ENCODE data around the gene RELA. TPM values are rescaled to one million over a fixed set of nuclear protein-coding genes. Genes with fewer than 3 reads are reported as not detected.
"Not testable (repeated sequence)": the region's sequence is repeated elsewhere in the genome, so short reads cannot be mapped to it uniquely, and the experiment has no call there.

Gene RELA
- total RNA-seq, 2 donors from 2014 or later, result 58.7 to 68.3 TPM

DNA sequence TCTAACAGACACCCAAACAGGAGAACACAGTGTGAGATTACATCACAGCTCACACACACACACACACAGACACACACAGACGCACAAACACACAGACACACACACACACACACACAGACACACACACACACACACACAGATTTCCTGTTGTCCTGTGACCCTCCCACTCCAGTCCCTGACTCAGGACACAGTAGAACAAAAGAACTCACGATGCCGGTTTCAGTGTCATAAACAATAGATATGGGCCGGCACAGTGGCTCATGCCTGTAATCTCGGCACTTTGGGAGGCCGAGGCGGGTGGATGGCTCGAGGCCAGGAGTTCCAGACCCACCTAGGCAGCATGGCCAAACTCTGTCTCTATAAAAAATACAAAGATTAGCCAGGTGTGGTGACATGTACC, 35.5 kb upstream of the RELA start:
- peak; percentile 66 for DNase-seq
- Histone ChIP-seq H3K27ac (no peak overlapping the region), H3K9ac (ENCODE audit: low read depth in 2 of 2, low read length in 2 of 2) (no peak overlapping the region), H3K27me3 (no peaks in the 10 kb centered on the region), H3K4me3 (no peak overlapping the region), H3K4me1 (no peaks in the 10 kb centered on the region), H3K36me3 (no peaks in the 10 kb centered on the region), H3K9me3 (no peaks in the 10 kb centered on the region)
- intact Hi-C loops (cut with DNase I), result no loop called here
- TF ChIP-seq, protein P1, sequence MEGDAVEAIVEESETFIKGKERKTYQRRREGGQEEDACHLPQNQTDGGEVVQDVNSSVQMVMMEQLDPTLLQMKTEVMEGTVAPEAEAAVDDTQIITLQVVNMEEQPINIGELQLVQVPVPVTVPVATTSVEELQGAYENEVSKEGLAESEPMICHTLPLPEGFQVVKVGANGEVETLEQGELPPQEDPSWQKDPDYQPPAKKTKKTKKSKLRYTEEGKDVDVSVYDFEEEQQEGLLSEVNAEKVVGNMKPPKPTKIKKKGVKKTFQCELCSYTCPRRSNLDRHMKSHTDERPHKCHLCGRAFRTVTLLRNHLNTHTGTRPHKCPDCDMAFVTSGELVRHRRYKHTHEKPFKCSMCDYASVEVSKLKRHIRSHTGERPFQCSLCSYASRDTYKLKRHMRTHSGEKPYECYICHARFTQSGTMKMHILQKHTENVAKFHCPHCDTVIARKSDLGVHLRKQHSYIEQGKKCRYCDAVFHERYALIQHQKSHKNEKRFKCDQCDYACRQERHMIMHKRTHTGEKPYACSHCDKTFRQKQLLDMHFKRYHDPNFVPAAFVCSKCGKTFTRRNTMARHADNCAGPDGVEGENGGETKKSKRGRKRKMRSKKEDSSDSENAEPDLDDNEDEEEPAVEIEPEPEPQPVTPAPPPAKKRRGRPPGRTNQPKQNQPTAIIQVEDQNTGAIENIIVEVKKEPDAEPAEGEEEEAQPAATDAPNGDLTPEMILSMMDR (IDR thresholded peaks at IDR 0.05), result no peak

DNA sequence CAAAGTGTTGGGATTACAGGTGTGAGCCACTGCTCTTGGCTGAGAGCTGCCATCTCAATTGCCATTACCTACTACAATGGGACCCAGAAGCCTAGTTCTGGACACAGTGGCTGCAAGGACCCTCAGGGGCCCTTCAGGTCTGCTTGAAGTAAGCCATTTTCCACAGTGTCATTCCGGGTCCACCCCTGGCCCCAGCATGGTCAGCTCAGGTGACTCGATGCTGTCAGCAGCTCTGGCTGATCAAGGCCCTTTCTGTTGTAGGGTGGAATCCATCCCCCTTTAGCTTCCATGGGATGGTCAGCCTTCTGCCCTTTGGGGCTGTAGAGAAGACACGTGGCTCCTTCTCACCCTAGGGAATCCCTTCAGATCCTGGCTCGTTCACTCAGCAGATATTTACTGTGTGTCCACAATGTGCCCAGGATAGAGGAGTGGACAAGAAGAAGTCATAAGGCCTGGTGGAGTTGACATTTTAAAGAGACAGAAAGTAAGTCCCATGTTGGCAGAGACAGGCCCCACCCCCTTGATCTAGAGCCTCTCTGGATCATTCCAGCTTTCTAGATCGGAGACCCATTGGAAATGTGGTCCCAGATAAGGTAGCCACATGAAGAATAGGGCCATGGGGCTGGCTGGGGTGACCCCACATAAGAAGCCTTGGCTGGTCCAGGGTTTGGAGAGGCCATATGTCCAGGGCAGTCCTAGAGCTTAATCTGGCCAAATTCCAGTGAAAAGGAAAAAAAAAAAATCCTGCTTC, 34.3 kb upstream of the RELA start:
- no peaks in the 10 kb centered on the region for H3K4me1 ChIP-seq
- H3K27ac ChIP-seq, result no peak overlapping the region
- H3K27me3 ChIP-seq, result no peaks in the 10 kb centered on the region
- intact Hi-C loops (cut with DNase I), result no loop called here
- no peak for DNase-seq
- TF ChIP-seq, protein P1 (IDR thresholded peaks at IDR 0.05), result no peak
- no peak overlapping the region for H3K9ac ChIP-seq (ENCODE audit: low read depth in 2 of 2, low read length in 2 of 2)
- no peaks in the 10 kb centered on the region for H3K9me3 ChIP-seq
- H3K4me3 ChIP-seq, result no peak overlapping the region
- H3K36me3 ChIP-seq, result no peaks in the 10 kb centered on the region

DNA sequence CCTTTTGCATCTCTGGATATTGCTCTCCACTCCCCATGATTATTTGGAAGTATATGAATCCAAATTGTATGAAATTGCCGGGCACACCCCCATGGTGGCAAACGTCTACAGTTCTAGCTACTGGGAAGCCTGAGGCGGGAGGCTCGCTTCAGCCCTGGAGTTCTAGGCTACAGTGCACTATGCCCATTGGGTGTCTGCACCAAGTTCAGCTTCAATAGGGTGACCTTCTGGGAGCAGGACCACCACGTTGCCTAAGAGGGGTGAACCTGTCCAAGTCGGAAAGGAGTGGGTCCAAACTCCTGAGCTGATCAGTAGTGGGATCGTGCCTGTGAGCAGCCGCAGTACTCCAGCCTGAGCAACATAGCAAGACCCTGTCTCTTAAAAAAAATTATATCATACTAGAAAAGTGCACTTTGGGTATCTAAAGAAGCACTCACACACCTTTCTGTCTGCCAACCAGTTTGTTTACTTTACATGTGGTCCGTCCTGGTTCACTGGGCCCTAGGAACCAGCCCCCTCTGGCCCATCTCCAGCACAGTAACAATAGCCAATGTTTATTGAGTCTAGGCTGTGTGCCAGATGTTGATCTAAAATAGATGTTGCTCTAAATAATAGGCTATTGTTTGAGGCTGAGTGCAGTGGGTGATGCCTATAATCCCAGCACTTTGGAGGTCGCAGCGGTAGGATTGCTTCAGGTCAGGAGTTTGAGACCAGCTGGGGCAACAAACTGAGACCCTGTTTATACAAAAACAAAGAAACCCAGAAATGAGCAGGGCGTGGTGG, 32.9 kb upstream of the RELA start:
- Histone ChIP-seq H3K36me3 (no peaks in the 10 kb centered on the region), H3K4me3 (no peak overlapping the region), H3K27me3 (no peaks in the 10 kb centered on the region), H3K9me3 (no peaks in the 10 kb centered on the region), H3K4me1 (no peaks in the 10 kb centered on the region), H3K9ac (ENCODE audit: low read depth in 2 of 2, low read length in 2 of 2) (peak overlapping the region in 1 of 2 donors; percentile 35), H3K27ac (no peak overlapping the region)
- DNase-seq, result peak; percentile 85
- TF ChIP-seq, protein P1 (IDR thresholded peaks at IDR 0.05), result no peak
- intact Hi-C loops (cut with DNase I), result no loop called here

DNA sequence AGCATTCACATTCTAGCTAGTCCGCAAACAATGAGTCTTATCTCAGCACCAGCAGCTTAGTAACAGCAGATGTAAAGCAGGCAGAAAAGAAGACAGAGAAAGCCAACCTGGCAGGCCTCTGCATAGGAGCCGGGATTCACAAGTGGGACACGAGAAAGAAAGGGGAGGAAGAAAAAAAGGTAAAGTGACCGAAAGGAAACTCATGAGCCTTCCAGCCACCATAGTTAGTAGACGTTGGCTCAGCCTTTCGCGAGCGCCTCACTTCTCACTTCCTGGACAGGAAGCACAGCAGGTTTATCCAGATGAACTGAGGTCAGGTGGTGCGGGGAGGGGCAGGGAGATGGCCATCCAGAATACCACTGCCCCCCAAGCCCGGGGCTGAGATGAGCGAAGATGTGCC, 29.7 kb upstream of the RELA start:
- Histone ChIP-seq H3K4me3 (no peak overlapping the region), H3K4me1 (no peaks in the 10 kb centered on the region), H3K36me3 (no peaks in the 10 kb centered on the region), H3K9ac (ENCODE audit: low read depth in 2 of 2, low read length in 2 of 2) (peak overlapping the region in 1 of 2 donors; percentile 34), H3K27me3 (no peaks in the 10 kb centered on the region), H3K27ac (no peak overlapping the region), H3K9me3 (no peaks in the 10 kb centered on the region)
- DNase-seq, result no peak
- TF ChIP-seq, protein P1 (IDR thresholded peaks at IDR 0.05), result no peak
- intact Hi-C loops (cut with DNase I), result no loop called here

DNA sequence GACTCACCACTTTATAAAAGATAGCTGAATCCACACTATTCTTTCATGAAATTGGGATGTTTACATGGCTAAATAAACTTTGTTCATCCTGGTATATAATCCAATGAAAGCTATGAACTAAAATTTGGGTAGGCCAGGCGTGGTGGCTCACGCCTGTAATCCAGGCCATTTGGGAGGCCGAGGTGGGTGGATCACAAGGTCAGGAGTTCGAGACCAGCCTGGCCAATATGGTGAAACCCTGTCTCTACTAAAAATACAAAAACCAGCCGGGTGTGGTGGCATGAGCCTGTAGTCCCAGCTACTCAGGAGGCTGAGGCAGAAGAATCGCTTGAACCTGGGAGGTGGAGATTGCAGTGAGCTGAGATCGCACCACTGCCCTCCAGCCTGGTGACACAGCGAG, 29.1 kb upstream of the RELA start:
- intact Hi-C loops (cut with DNase I); DNase-seq; H3K27me3 ChIP-seq; H3K27ac ChIP-seq; H3K4me1 ChIP-seq; H3K36me3 ChIP-seq; H3K4me3 ChIP-seq; H3K9ac ChIP-seq (ENCODE audit: low read depth in 2 of 2, low read length in 2 of 2); H3K9me3 ChIP-seq: not testable (repeated sequence)

DNA sequence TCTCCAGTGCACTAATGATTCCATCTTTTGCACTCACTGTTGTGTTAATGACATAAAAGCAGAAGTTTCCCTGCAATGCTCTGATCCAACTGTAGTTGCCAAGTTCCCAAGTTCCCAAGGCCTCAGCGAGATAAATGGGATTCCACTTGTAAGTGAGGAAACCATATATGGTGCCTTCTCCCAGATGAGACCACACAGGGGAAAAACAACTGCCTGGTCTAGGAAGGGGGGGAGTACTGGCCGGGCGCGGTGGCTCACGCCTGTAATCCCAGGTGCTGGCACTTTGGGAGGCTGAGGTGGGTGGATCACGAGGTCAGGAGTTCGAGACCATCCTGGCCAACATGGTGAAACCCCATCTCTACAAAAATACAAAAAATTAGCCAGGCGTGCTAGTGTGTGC, 23.3 kb upstream of the RELA start:
- DNase-seq, result no peak
- intact Hi-C loops (cut with DNase I), result no loop called here
- Histone ChIP-seq H3K9ac (ENCODE audit: low read depth in 2 of 2, low read length in 2 of 2) (no peak overlapping the region), H3K4me1 (peaks cover 3% of the 10 kb centered on the region), H3K27ac (no peak overlapping the region), H3K4me3 (no peak overlapping the region), H3K27me3 (no peaks in the 10 kb centered on the region), H3K36me3 (no peaks in the 10 kb centered on the region), H3K9me3 (no peaks in the 10 kb centered on the region)
- TF ChIP-seq, protein P1 (IDR thresholded peaks at IDR 0.05), result no peak

DNA sequence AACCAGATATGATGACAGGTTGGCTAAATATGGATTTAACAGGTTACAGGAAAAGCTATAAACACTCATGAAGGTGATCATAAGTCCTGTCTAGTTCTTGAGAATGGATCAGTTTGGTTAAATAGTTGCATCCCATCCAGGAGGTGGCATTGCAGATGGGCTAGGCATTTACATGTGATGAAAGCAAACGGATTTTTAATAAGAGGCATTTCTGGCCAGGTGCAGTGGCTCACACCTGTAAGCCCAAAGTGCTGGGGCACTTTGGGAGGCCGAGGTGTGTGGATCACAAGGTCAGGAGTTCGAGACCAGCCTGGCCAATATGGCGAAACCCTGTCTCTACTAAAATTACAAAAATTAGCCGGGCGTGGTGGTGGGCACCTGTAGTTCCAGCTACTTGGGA, 20.8 kb upstream of the RELA start:
- H3K4me3 ChIP-seq; DNase-seq; H3K9me3 ChIP-seq; H3K4me1 ChIP-seq; H3K27me3 ChIP-seq; intact Hi-C loops (cut with DNase I); H3K9ac ChIP-seq (ENCODE audit: low read depth in 2 of 2, low read length in 2 of 2); H3K27ac ChIP-seq; H3K36me3 ChIP-seq: not testable (repeated sequence)

Data from colonic mucosa (tissue), 4 donors.